Measurements from ENCODE around the gene UBE2A.
A peak's percentile ranks its signal among the peaks of the same experiment; 100 is the strongest.

The UBE2A gene

GRCh38 chrX:119617517-119618164, 43.3 kb downstream of the UBE2A start:
- H3K4me2 ChIP-seq (ENCODE audit: low read length, poor library complexity, severe bottlenecking), result no peak overlapping the region
- H2BK12ac ChIP-seq (ENCODE audit: low read length in 2 of 2), result no peak overlapping the region
- no peak overlapping the region for H4K8ac ChIP-seq (ENCODE audit: low read length)
- H3K27ac ChIP-seq (ENCODE audit: low read length, poor library complexity, severe bottlenecking), result no peak overlapping the region
- no peaks in the 10 kb centered on the region for H3K36me3 ChIP-seq (ENCODE audit: control insufficient read depth in 1 of 2, insufficient read depth in 2 of 2, low read depth in 1 of 2, low read length in 2 of 2)
- H4K91ac ChIP-seq (ENCODE audit: low read length), result no peak overlapping the region
- no peaks in the 10 kb centered on the region for H3K9me3 ChIP-seq (ENCODE audit: control insufficient read depth, low read length)
- H3K27me3 ChIP-seq (ENCODE audit: control insufficient read depth in 1 of 2, insufficient read depth in 1 of 2, low read length in 2 of 2), result peaks cover 0 to 17% of the 10 kb centered on the region in 2 experiments
- H2BK5ac ChIP-seq (ENCODE audit: low read depth, low read length, poor library complexity, severe bottlenecking), result no peak overlapping the region
- no peak overlapping the region for H2BK15ac ChIP-seq (ENCODE audit: low read depth, poor library complexity, severe bottlenecking)
- no peak overlapping the region for H2AK5ac ChIP-seq (ENCODE audit: low read length, severe bottlenecking)
- no peak for DNase-seq
- H3K4me3 ChIP-seq (ENCODE audit: insufficient read depth in 1 of 2, low read depth in 1 of 2, low read length in 2 of 2), result no peak overlapping the region
- H3K79me1 ChIP-seq (replicated peaks; ENCODE audit: low read length, poor library complexity, severe bottlenecking), result no peaks in the 10 kb centered on the region
- H3K14ac ChIP-seq (ENCODE audit: low read length in 2 of 2), result no peak overlapping the region
- H3K23ac ChIP-seq (ENCODE audit: low read length in 2 of 2), result no peak overlapping the region
- H2AFZ ChIP-seq (ENCODE audit: low read depth, low read length), result no peak overlapping the region
- H2BK120ac ChIP-seq (ENCODE audit: low read depth, low read length), result no peak overlapping the region
- 89% methylated on average over 4 of the region's 15 CpGs for WGBS
- no peak overlapping the region for H3K4ac ChIP-seq (ENCODE audit: low read depth in 1 of 2, low read length in 2 of 2)
- no peak overlapping the region for H3K18ac ChIP-seq (ENCODE audit: low read depth in 1 of 2, low read length in 2 of 2)
- no peak overlapping the region for H3K9ac ChIP-seq (ENCODE audit: low read length)
- peaks cover 3% of the 10 kb centered on the region for H3K4me1 ChIP-seq (ENCODE audit: control insufficient read depth, insufficient read depth, low read depth, low read length)

GRCh38 chrX:119618439-119618838, 44.1 kb downstream of the UBE2A start:
- H2BK120ac ChIP-seq (ENCODE audit: low read depth, low read length), result no peak overlapping the region
- 88% methylated on average over 5 of the region's 5 CpGs for WGBS
- H3K9me3 ChIP-seq (ENCODE audit: control insufficient read depth, low read length), result no peaks in the 10 kb centered on the region
- no peak overlapping the region for H2AFZ ChIP-seq (ENCODE audit: low read depth, low read length)
- H3K36me3 ChIP-seq (ENCODE audit: control insufficient read depth in 1 of 2, insufficient read depth in 2 of 2, low read depth in 1 of 2, low read length in 2 of 2), result no peaks in the 10 kb centered on the region
- H2BK12ac ChIP-seq (ENCODE audit: low read length in 2 of 2), result no peak overlapping the region
- no peak overlapping the region for H3K9ac ChIP-seq (ENCODE audit: low read length)
- no peak overlapping the region for H3K4ac ChIP-seq (ENCODE audit: low read depth in 1 of 2, low read length in 2 of 2)
- H3K27ac ChIP-seq (ENCODE audit: low read length, poor library complexity, severe bottlenecking), result no peak overlapping the region
- H3K27me3 ChIP-seq (ENCODE audit: control insufficient read depth in 1 of 2, insufficient read depth in 1 of 2, low read length in 2 of 2), result peaks cover 0 to 17% of the 10 kb centered on the region in 2 experiments
- H2BK5ac ChIP-seq (ENCODE audit: low read depth, low read length, poor library complexity, severe bottlenecking), result no peak overlapping the region
- H2BK15ac ChIP-seq (ENCODE audit: low read depth, poor library complexity, severe bottlenecking), result no peak overlapping the region
- no peak for DNase-seq
- no peak overlapping the region for H3K14ac ChIP-seq (ENCODE audit: low read length in 2 of 2)
- no peak overlapping the region for H2AK5ac ChIP-seq (ENCODE audit: low read length, severe bottlenecking)
- H3K23ac ChIP-seq (ENCODE audit: low read length in 2 of 2), result no peak overlapping the region
- peaks cover 3% of the 10 kb centered on the region for H3K4me1 ChIP-seq (ENCODE audit: control insufficient read depth, insufficient read depth, low read depth, low read length)
- no peaks in the 10 kb centered on the region for H3K79me1 ChIP-seq (replicated peaks; ENCODE audit: low read length, poor library complexity, severe bottlenecking)
- no peak overlapping the region for H4K8ac ChIP-seq (ENCODE audit: low read length)
- H3K4me2 ChIP-seq (ENCODE audit: low read length, poor library complexity, severe bottlenecking), result no peak overlapping the region
- no peak overlapping the region for H3K4me3 ChIP-seq (ENCODE audit: insufficient read depth in 1 of 2, low read depth in 1 of 2, low read length in 2 of 2)
- H4K91ac ChIP-seq (ENCODE audit: low read length), result no peak overlapping the region
- no peak overlapping the region for H3K18ac ChIP-seq (ENCODE audit: low read depth in 1 of 2, low read length in 2 of 2)

- Histone ChIP-seq H2BK120ac (ENCODE audit: low read depth, low read length) (no peak overlapping the region), H4K8ac (ENCODE audit: low read length) (no peak overlapping the region), H4K91ac (ENCODE audit: low read length) (no peak overlapping the region), H2AFZ (ENCODE audit: low read depth, low read length) (no peak overlapping the region), H3K4me3 (ENCODE audit: insufficient read depth in 1 of 2, low read depth in 1 of 2, low read length in 2 of 2) (no peak overlapping the region), H3K23ac (ENCODE audit: low read length in 2 of 2) (no peak overlapping the region), H2BK12ac (ENCODE audit: low read length in 2 of 2) (no peak overlapping the region), H3K9ac (ENCODE audit: low read length) (no peak overlapping the region), H3K18ac (ENCODE audit: low read depth in 1 of 2, low read length in 2 of 2) (no peak overlapping the region), H3K79me1 (replicated peaks; ENCODE audit: low read length, poor library complexity, severe bottlenecking) (no peaks in the 10 kb centered on the region), H3K4me1 (ENCODE audit: control insufficient read depth, insufficient read depth, low read depth, low read length) (peaks cover 3% of the 10 kb centered on the region), H2BK5ac (ENCODE audit: low read depth, low read length, poor library complexity, severe bottlenecking) (no peak overlapping the region), H3K9me3 (ENCODE audit: control insufficient read depth, low read length) (no peaks in the 10 kb centered on the region), H3K27me3 (ENCODE audit: control insufficient read depth in 1 of 2, insufficient read depth in 1 of 2, low read length in 2 of 2) (peaks cover 0 to 7% of the 10 kb centered on the region in 2 experiments), H3K4me2 (ENCODE audit: low read length, poor library complexity, severe bottlenecking) (no peak overlapping the region), H3K27ac (ENCODE audit: low read length, poor library complexity, severe bottlenecking) (peak overlapping the region; percentile 29), H2BK15ac (ENCODE audit: low read depth, poor library complexity, severe bottlenecking) (no peak overlapping the region), H3K14ac (ENCODE audit: low read length in 2 of 2) (no peak overlapping the region), H3K4ac (ENCODE audit: low read depth in 1 of 2, low read length in 2 of 2) (no peak overlapping the region), H3K36me3 (ENCODE audit: control insufficient read depth in 1 of 2, insufficient read depth in 2 of 2, low read depth in 1 of 2, low read length in 2 of 2) (no peaks in the 10 kb centered on the region), H2AK5ac (ENCODE audit: low read length, severe bottlenecking) (no peak overlapping the region)
- DNase-seq, result peak; percentile 17
- 62% methylated on average over 7 of the region's 9 CpGs for WGBS
These were observed 48.2 kb downstream of the UBE2A start for GRCh38 chrX:119622356-119623232.

- no peak overlapping the region for H2BK120ac ChIP-seq (ENCODE audit: low read depth, low read length)
- no peak overlapping the region for H3K14ac ChIP-seq (ENCODE audit: low read length in 2 of 2)
- 97% methylated on average over 11 of the region's 11 CpGs for WGBS
- no peak overlapping the region for H2AK5ac ChIP-seq (ENCODE audit: low read length, severe bottlenecking)
- no peak overlapping the region for H3K4me2 ChIP-seq (ENCODE audit: low read length, poor library complexity, severe bottlenecking)
- H4K8ac ChIP-seq (ENCODE audit: low read length), result no peak overlapping the region
- no peaks in the 10 kb centered on the region for H3K79me1 ChIP-seq (replicated peaks; ENCODE audit: low read length, poor library complexity, severe bottlenecking)
- H3K9ac ChIP-seq (ENCODE audit: low read length), result no peak overlapping the region
- peaks cover 3% of the 10 kb centered on the region for H3K4me1 ChIP-seq (ENCODE audit: control insufficient read depth, insufficient read depth, low read depth, low read length)
- H2AFZ ChIP-seq (ENCODE audit: low read depth, low read length), result no peak overlapping the region
- peaks cover 0 to 6% of the 10 kb centered on the region in 2 experiments for H3K36me3 ChIP-seq (ENCODE audit: control insufficient read depth in 1 of 2, insufficient read depth in 2 of 2, low read depth in 1 of 2, low read length in 2 of 2)
- no peak overlapping the region for H2BK12ac ChIP-seq (ENCODE audit: low read length in 2 of 2)
- no peak overlapping the region for H2BK5ac ChIP-seq (ENCODE audit: low read depth, low read length, poor library complexity, severe bottlenecking)
- H3K27ac ChIP-seq (ENCODE audit: low read length, poor library complexity, severe bottlenecking), result no peak overlapping the region
- H3K18ac ChIP-seq (ENCODE audit: low read depth in 1 of 2, low read length in 2 of 2), result no peak overlapping the region
- no peak overlapping the region for H3K4me3 ChIP-seq (ENCODE audit: insufficient read depth in 1 of 2, low read depth in 1 of 2, low read length in 2 of 2)
- DNase-seq, result no peak
- H4K91ac ChIP-seq (ENCODE audit: low read length), result no peak overlapping the region
- H3K9me3 ChIP-seq (ENCODE audit: control insufficient read depth, low read length), result no peaks in the 10 kb centered on the region
- no peak overlapping the region for H3K4ac ChIP-seq (ENCODE audit: low read depth in 1 of 2, low read length in 2 of 2)
- no peak overlapping the region for H2BK15ac ChIP-seq (ENCODE audit: low read depth, poor library complexity, severe bottlenecking)
- H3K27me3 ChIP-seq (ENCODE audit: control insufficient read depth in 1 of 2, insufficient read depth in 1 of 2, low read length in 2 of 2), result peaks cover 0 to 2% of the 10 kb centered on the region in 2 experiments
- no peak overlapping the region for H3K23ac ChIP-seq (ENCODE audit: low read length in 2 of 2)
These were observed 50.1 kb downstream of the UBE2A start for GRCh38 chrX:119624417-119624816.
